H1 (cell line): Measurements from ENCODE around the gene SLC26A6. TPM values are rescaled to one million over a fixed set of nuclear protein-coding genes. Genes with fewer than 3 reads are reported as not detected.

Experiments used
- CHD7 ChIP-seq: fragments of 300-600 bp; sonication (generic); IDR thresholded peaks from 2 replicates; pipeline ENCODE4 v1.7.1; 2012; ENCODE audit warnings: low read length, moderate library complexity, mild to moderate bottlenecking, inconsistent platforms; ENCODE audit not compliant: insufficient replicate concordance
- EGR1 ChIP-seq: IDR thresholded peaks from 2 replicates; pipeline ENCODE4 v1.6.1; 2011; ENCODE audit warnings: low read depth, low read length, borderline replicate concordance
- FOSL1 ChIP-seq: IDR thresholded peaks from 2 replicates; pipeline ENCODE4 v1.6.1; 2011; ENCODE audit warnings: mild to moderate bottlenecking, low read depth, low read length, moderate library complexity; ENCODE audit not compliant: insufficient read depth
- JUN ChIP-seq: IDR thresholded peaks from 2 replicates; pipeline ENCODE4 v1.6.1; 2011; ENCODE audit warnings: low read depth, mild to moderate bottlenecking, improper control_type of control experiment, low read length
- KDM5A ChIP-seq: fragments of 200-600 bp; IDR thresholded peaks from 2 replicates; pipeline ENCODE4 v1.7.1; 2012; ENCODE audit warnings: mild to moderate bottlenecking, low read length, inconsistent platforms, mixed read lengths
- POLR2AphosphoS5 ChIP-seq: IDR thresholded peaks from 2 replicates; pipeline ENCODE4 v1.6.1; 2011; ENCODE audit warnings: low read depth, low read length
- RAD21 ChIP-seq, 2 experiments: IDR thresholded peaks in 1 of 2; conservative IDR thresholded peaks in 1 of 2; 2 replicates each; pipeline ENCODE4 v1.6.1; 2011; ENCODE audit warnings: low read depth in 2 of 2, low read length in 2 of 2, improper control_type of control experiment in 1 of 2, inconsistent platforms in 1 of 2, mild to moderate bottlenecking in 1 of 2, moderate library complexity in 1 of 2
- polyA plus RNA-seq, 7 experiments: library from polyadenylated mRNA; depleted of rRNA in 3 of 7; stranded (reverse) in 5 of 7; unstranded in 2 of 7; fragments of >200 nt in 5 of 7; fragments of 200-250 nt in 2 of 7; gene quantifications; 1 replicate in 5 of 7; 2 replicates in 1 of 7; 4 replicates in 1 of 7; pipeline versions ENCODE4 v1.2.1 to v1.2.3, GENCODE V29; 2011 to 2013; ENCODE audit warnings: missing spikeins in 2 of 7, mixed read lengths in 2 of 7
- total RNA-seq: library from RNA; stranded (reverse); fragmentation: NEBNext Ultra II Directional; extraction: Animal tissue kit (Norgen Biotek cat#: 25700); gene quantifications from 2 replicates; pipeline ENCODE4 v1.2.1, GENCODE V29; 2021

SLC26A6 gene
- total and polyA plus RNA-seq, 2 of the 8 experiments (the other 6 are each of a cell fraction or from before 2014, with no cell fraction given) = 50.4 to 58.0 TPM

GRCh38 chr3:48633743-48634142 lies 1.5 kb downstream of the SLC26A6 start (continued):
- TF ChIP-seq RAD21 (IDR thresholded peaks at IDR 0.05 in 1 of 2, conservative IDR thresholded peaks at IDR 0.05 in 1 of 2; ENCODE audit: low read depth in 2 of 2, low read length in 2 of 2) = no peak
- no peak for TF ChIP-seq JUN
- TF ChIP-seq EGR1 = no peak
- TF ChIP-seq CHD7 = no peak
- no peak for TF ChIP-seq POLR2AphosphoS5
- TF ChIP-seq FOSL1 = no peak
- no peak for TF ChIP-seq KDM5A
- TF ChIP-seq, all 59 proteins: peak for 0
